ENCODE results near the gene IQCB1. TPM values are rescaled to one million over a fixed set of nuclear protein-coding genes. Genes with fewer than 3 reads are reported as not detected.

Gene IQCB1
- total and polyA plus RNA-seq, 9 of the 15 experiments (the other 6 are each of a cell fraction or from before 2014, with no cell fraction given) = 21.1 to 38.1 (median 27.5) TPM

- H3K36me3 ChIP-seq (ENCODE audit: control insufficient read depth, insufficient read depth, low read length) = peaks cover 49% of the 10 kb centered on the region; the same call in 2 of the 3 replicates
These were observed 31.0 kb downstream of the IQCB1 start for GRCh38 chr3:121803771-121804320.

More at GRCh38 chr3:121803771-121804320, 31.0 kb downstream of the IQCB1 start:
- no peak overlapping the region for H3K4me3 ChIP-seq
- no peak overlapping the region for H2AFZ ChIP-seq (ENCODE audit: low read depth, low read length)
- no peak for FAIRE-seq
- WGBS (ENCODE audit: insufficient coverage, low coverage, missing lambda C conversion rate) = 94% methylated on average over 2 of the region's 2 CpGs
- no peak for DNase-seq (ENCODE audit: extremely low read depth in 1 of 4, low spot score in 3 of 4)
- H3K27ac ChIP-seq (ENCODE audit: extremely low read depth, low read depth, low read length) = no peak overlapping the region
- no peak for ATAC-seq
- no peak overlapping the region for H3K4me2 ChIP-seq (ENCODE audit: insufficient read depth, low read length)
- H3K27me3 ChIP-seq (ENCODE audit: control insufficient read depth in 2 of 2, insufficient read depth in 2 of 2, low read length in 2 of 2) = no peaks in the 10 kb centered on the region
- ChIA-PET POLR2A (no interaction called here), CTCF (ENCODE audit: low intra/inter-chr PET ratio) (no interaction called here)
- no peaks in the 10 kb centered on the region for H3K9me1 ChIP-seq (ENCODE audit: control insufficient read depth, insufficient read depth, low read length)
- TF ChIP-seq MGA (IDR thresholded peaks at IDR 0.05) = no peak
- TF ChIP-seq CBX8 (IDR thresholded peaks at IDR 0.05; ENCODE audit: borderline replicate concordance, extremely low read depth, low read depth, low read length, poor library complexity, severe bottlenecking) = no peak
- no peak for TF ChIP-seq DPF2 (IDR thresholded peaks at IDR 0.05)
- in situ Hi-C loops (cut with MboI) = no loop called here
- intact Hi-C loops (cut with micrococcal nuclease) = no loop called here
- no peaks in the 10 kb centered on the region for H4K20me1 ChIP-seq (replicated peaks; ENCODE audit: control insufficient read depth, insufficient read depth, low read length)
- BruUV-seq (replicated peaks) = no TSS peak
- H3K9ac ChIP-seq (ENCODE audit: insufficient read depth in 1 of 2, low read depth in 2 of 2, low read length in 2 of 2) = no peak overlapping the region
- no peaks in the 10 kb centered on the region for H3K9me3 ChIP-seq (replicated peaks; ENCODE audit: control insufficient read depth, insufficient read depth, low read depth, low read length)
- no peaks in the 10 kb centered on the region for H3K79me2 ChIP-seq (ENCODE audit: control insufficient read depth, insufficient read depth, low read length)
- no peaks in the 10 kb centered on the region for H3K4me1 ChIP-seq (replicated peaks in 1 of 2; ENCODE audit: control insufficient read depth in 2 of 2, insufficient read depth in 2 of 2, low read length in 2 of 2)

All from K562 (cell line).